Heart left ventricle (tissue), 16 donors: Measurements from ENCODE around the gene FAM131C. TPM values are rescaled to one million over a fixed set of nuclear protein-coding genes. Genes with fewer than 3 reads are reported as not detected.

Experiments used
- ATAC-seq, 4 donors: fragments of 200-7000 bp; cut with Tn5 transposase; one replicate each; pipeline ENCODE4 v1.9.1; 2020 to 2022; ENCODE audit warnings: moderate library complexity in 4 of 4, mild to moderate bottlenecking in 3 of 4, moderate number of reproducible peaks in 1 of 4
- DNase-seq, 5 donors: peaks; one replicate each; pipeline ENCODE4 v3.0.0-alpha.2; 2020
- H3K27ac ChIP-seq, 12 donors: fragments of 200-600 bp; sonication (generic) in 4 of 12; one replicate each; pipeline versions ENCODE4 v1.5.0 to v1.8.0; 2016 to 2022; ENCODE audit warnings: mild to moderate bottlenecking in 2 of 12
- H3K27me3 ChIP-seq, 9 donors: fragments of 200-600 bp; sonication (generic) in 2 of 9; one replicate each; pipeline versions ENCODE4 v1.5.1 to v1.8.0; 2016 to 2022; ENCODE audit warnings: mild to moderate bottlenecking in 3 of 9
- H3K36me3 ChIP-seq, 9 donors: fragments of 200-600 bp; sonication (generic) in 2 of 9; one replicate each; pipeline versions ENCODE4 v1.5.0 to v1.8.0; 2018 to 2022; ENCODE audit warnings: mild to moderate bottlenecking in 2 of 9
- H3K4me1 ChIP-seq, 12 donors: fragments of 200-600 bp; sonication (generic) in 4 of 12; one replicate each; pipeline versions ENCODE4 v1.5.0 to v1.8.0; 2016 to 2022; ENCODE audit warnings: mild to moderate bottlenecking in 3 of 12
- H3K4me3 ChIP-seq, 12 donors: fragments of 200-600 bp; sonication (generic) in 4 of 12; one replicate each; pipeline versions ENCODE4 v1.5.0 to v1.8.0; 2017 to 2022; ENCODE audit warnings: mild to moderate bottlenecking in 9 of 12, moderate library complexity in 4 of 12
- H3K9me3 ChIP-seq, 12 donors: fragments of 200-600 bp; sonication (generic) in 4 of 12; one replicate each; pipeline versions ENCODE4 v1.5.0 to v1.8.0; 2016 to 2022; ENCODE audit warnings: mild to moderate bottlenecking in 1 of 12
- CTCF ChIP-seq, 12 donors: fragments of 200-600 bp; sonication (generic) in 4 of 12; IDR thresholded peaks; one replicate each; pipeline versions ENCODE4 v1.5.0 to v1.8.0; 2018 to 2022; ENCODE audit warnings: antibody characterized with exemption in 12 of 12, mild to moderate bottlenecking in 5 of 12
- POLR2A ChIP-seq, 2 donors: fragments of 450-650 bp; IDR thresholded peaks; one replicate each; pipeline ENCODE4 v1.6.1; 2017; ENCODE audit warnings: antibody characterized with exemption in 2 of 2, mild to moderate bottlenecking in 2 of 2, moderate library complexity in 2 of 2
- WGBS, 4 donors: extraction: QIAGEN DNeasy Blood & Tissue Kit in 2 of 4; methylation state at CpG; one replicate each; pipeline versions ENCODE4 v1.1.5 to v1.1.7; 2013 to 2018; 5-methylcytosine and 5-hydroxymethylcytosine counted together
- intact Hi-C, 10 donors: fragments of 100-400 bp; cut with DNase I; formaldehyde crosslinking; loops; one replicate each; pipeline versions ENCODE4 v1.11.1 to v1.14.2; 2022
- polyA plus RNA-seq, 2 donors: library from polyadenylated mRNA; stranded (reverse); fragments of 200-250 nt; gene quantifications; one replicate each; pipeline ENCODE4 v1.2.3, GENCODE V29; 2013
- total RNA-seq, 9 donors: library from RNA; depleted of rRNA in 2 of 9; stranded (reverse); fragments of >200 nt in 2 of 9; fragmentation: NEBNext Ultra II Directional in 3 of 9; extraction: Animal tissue kit (Norgen Biotek cat#: 25700) in 3 of 9; gene quantifications; one replicate each; pipeline versions ENCODE4 v1.1.0 to v1.2.4, GENCODE V29; 2016 to 2023
- donor health status: ischemic (EF 13 %, LVEDD 7.1; RV severe dilation, severe dysfunction).
- donor health status: healthy with polysubstance abuse.
- donor health status: DM: no; HTN: yes; CAD: no.
- donor health status: DM: no; HTN: no; CAD: no.
- donor health status: ischemic (EF 25% LVEDD 6.9; RV normal size, moderate dysfunction).
- donor health status: ischemic (EF 25% LVEDD 5.7; RV mildly dilated, moderate dysfunction).
- donor health status: healthy.
- donor health status: DM: yes; HTN: yes; CAD: no.
- donor health status: ischemic (EF 35%, LVEDD 5.7; RV mildly dilated, moderate dysfunction).
- donor health status: nonischemic (EF 11% LVEDD 7.7; RV severe dilation, severe dysfunction).
- donor health status: DM: yes; HTN: yes; CAD: no.
- donor health status: PGD.
- donor health status: ischemic (EF 29% LVEDD 5.4; RV normal size, mild dysfunction).
- donor health status: nonischemic (EF 23%, LVEDD 6.1; RV moderate dilation, normal function).

Gene FAM131C
- total and polyA plus RNA-seq, 11 donors, result 1.1 to 17.8 (median 3.4) TPM

GRCh38 chr1:16078925-16079656 is 5.6 kb upstream of the FAM131C start:
- peak; percentile 69 to 83 (median 76) for DNase-seq
- no peaks in the 10 kb centered on the region for H3K36me3 ChIP-seq
- intact Hi-C loops, result loop anchor here (1.0 to 5.0 kb wide), 8 partner anchors 108 to 285 kb away; no protein-coding TSS in a partner anchor
- peaks cover 0 to 50% (median 18%) of the 10 kb centered on the region in 12 donors for H3K4me1 ChIP-seq
- 26 to 43% (median 36%) methylated on average over 10 of the region's 10 CpGs for WGBS, 4 donors
- TF ChIP-seq CTCF (IDR thresholded peaks at IDR 0.05), result peak; percentile 73 to 95 (median 88)
- TF ChIP-seq POLR2A (IDR thresholded peaks at IDR 0.05), result no peak
- peak; percentile 37 to 71 (median 58) for ATAC-seq
- H3K27me3 ChIP-seq, result peaks cover 0 to 4% (median 0%) of the 10 kb centered on the region in 9 donors
- H3K27ac ChIP-seq, result peak overlapping the region in 3 of 12 donors; percentile 18 to 50 (median 46)
- no peaks in the 10 kb centered on the region for H3K9me3 ChIP-seq
- H3K4me3 ChIP-seq, result peak overlapping the region in 1 of 12 donors; percentile 34

- Histone ChIP-seq H3K27ac (peak overlapping the region in 3 of 12 donors; percentile 41 to 62 (median 43)), H3K4me3 (no peak overlapping the region), H3K9me3 (no peaks in the 10 kb centered on the region), H3K36me3 (no peaks in the 10 kb centered on the region), H3K27me3 (peaks cover 0 to 18% (median 0%) of the 10 kb centered on the region in 9 donors), H3K4me1 (peaks cover 0 to 61% (median 25%) of the 10 kb centered on the region in 12 donors)
- WGBS, 4 donors, result 85 to 89% (median 87%) methylated on average over 12 of the region's 12 CpGs
- DNase-seq (no peak), ATAC-seq (no peak)
- intact Hi-C loops, result loop anchor here in 9 of 10 donors (2.0 to 5.0 kb wide), 6 partner anchors 109 to 285 kb away; no protein-coding TSS in a partner anchor
- TF ChIP-seq POLR2A (IDR thresholded peaks at IDR 0.05) (no peak), CTCF (IDR thresholded peaks at IDR 0.05) (no peak)
Observed at GRCh38 chr1:16077406-16078245, 4.2 kb upstream of the FAM131C start.

- WGBS, 4 donors, result 63 to 72% (median 71%) methylated on average over 9 to 11 of the region's 11 CpGs
- peak in 3 of 4 donors; percentile 43 to 45 (median 43) for ATAC-seq
- TF ChIP-seq CTCF (IDR thresholded peaks at IDR 0.05), result no peak
- TF ChIP-seq POLR2A (IDR thresholded peaks at IDR 0.05), result no peak
- Histone ChIP-seq H3K27ac (peak overlapping the region in 7 of 12 donors; percentile 31 to 68 (median 43)), H3K9me3 (no peaks in the 10 kb centered on the region), H3K36me3 (no peaks in the 10 kb centered on the region), H3K27me3 (peaks cover 0 to 22% (median 0%) of the 10 kb centered on the region in 9 donors), H3K4me3 (no peak overlapping the region), H3K4me1 (peaks cover 0 to 53% (median 25%) of the 10 kb centered on the region in 12 donors)
- intact Hi-C loops, result loop anchor here in 7 of 10 donors (5.0 kb wide), 3 partner anchors 165 to 285 kb away; no protein-coding TSS in a partner anchor
- DNase-seq, result peak in 1 of 5 donors; percentile 62
Observed at GRCh38 chr1:16076865-16077238, 3.4 kb upstream of the FAM131C start.
